GM19395 (cell line): ENCODE measurements around the gene SLC6A13.
"Not testable (repeated sequence)": the region's sequence is repeated elsewhere in the genome, so short reads cannot be mapped to it uniquely, and the experiment has no call there.

ENCODE experiments used
- ATAC-seq: cut with Tn5 transposase; IDR thresholded peaks from one replicate; pipeline ENCODE4 v1.9.1; 2021; ENCODE audit warnings: mild to moderate bottlenecking, moderate library complexity; ENCODE audit not compliant: unreplicated experiment

SLC6A13 gene

DNA sequence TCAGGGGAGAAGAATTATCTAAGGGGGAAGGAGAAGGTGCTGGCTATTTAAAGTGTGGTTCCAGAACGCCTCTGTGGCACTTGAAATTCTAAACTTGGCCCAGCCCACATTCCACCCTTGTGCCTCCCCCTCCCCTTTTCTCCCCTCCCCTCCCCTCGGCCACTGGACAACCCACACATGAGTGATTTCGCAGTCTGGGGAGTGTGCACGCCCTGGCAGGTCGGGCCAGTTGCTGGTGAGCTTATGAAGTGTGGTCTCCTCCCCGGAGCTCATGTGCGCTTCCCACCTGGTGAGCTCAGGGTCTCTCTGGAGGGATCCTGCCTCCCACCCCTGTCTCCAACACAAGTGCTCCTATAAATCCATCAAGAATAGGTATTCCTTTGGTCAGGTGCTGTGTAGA, at the start of gene SLC6A13:
Gene SLC6A13 (minus strand): TSS at position 20 of the 400 bp plus-strand sequence. CDS start 2,784 bp downstream, outside the sequence.
- ATAC-seq, result no peak

DNA sequence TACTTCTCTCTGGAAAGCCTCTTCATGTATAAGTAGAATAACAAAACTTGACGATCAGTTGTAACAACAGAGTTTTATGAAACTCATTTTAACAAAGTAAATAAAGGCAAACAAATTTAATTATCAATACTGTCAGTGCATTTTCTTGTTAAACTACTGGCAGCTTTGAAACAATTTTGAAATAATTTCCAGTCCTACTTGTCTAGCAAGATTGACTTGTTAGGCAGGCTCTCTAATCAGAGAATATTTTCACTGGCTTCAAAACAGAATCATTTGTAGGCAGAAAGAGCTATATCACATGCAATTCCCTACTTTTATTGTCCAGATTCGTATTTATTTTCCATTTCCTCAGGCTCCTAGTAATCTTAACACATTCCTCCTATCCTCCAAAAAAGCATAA, 45.9 kb upstream of the SLC6A13 start:
- no peak for ATAC-seq

DNA sequence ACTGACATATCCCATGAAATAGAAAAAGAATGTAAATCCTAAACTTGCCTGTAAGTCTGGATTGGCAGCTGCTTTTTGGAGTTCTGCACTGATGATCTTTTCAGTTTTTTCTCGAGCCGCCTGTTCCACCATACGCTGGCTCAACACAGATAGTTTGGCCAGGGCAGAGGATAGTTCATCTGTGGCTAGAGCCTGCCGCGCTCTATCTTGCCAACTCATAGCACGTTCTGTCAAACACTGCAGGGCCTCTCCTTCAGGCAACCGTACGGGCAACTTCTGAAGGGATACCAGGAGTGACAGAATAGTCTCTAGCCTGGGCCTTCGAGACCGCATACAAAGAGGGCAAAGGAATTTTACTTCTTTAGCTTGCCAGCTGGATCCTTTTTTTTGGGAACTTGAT, 44.8 kb upstream of the SLC6A13 start:
- ATAC-seq, result no peak

DNA sequence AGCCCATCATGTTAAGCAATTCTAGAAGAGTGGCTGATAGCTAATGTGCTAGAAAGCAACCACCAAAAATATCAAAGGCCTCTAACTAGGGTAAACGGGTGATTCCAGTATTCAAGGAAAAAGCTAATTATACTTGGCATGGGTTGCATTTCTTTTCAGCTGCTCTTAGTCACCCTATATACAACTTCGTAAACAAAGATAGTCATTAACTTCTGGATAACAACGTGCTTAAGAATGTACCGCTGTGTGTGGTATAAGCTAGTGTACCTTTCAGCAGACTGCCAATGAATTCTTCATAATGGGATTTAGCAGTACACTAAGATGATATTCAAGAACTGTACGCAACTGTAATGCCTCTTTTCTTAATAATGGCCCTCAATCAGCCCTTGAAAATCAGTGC, 42.2 kb upstream of the SLC6A13 start:
- ATAC-seq, result no peak

DNA sequence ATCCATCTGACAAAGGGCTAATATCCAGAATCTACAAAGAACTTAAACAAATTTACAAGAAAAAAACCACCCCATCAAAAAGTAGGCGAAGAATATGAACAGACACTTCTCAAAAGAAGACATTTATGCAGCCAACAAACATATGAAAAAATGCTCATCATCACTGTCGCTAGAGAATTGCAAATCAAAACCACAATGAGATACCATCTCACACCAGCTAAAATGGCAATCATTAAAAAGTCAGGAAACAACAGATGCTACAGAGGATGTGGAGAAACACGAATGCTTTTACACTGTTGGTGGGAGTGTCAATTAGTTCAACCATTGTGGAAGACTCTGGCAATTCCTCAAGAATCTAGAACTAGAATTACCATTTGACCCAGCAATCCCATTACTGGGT, 40.1 kb upstream of the SLC6A13 start:
- not testable (repeated sequence) for ATAC-seq

DNA sequence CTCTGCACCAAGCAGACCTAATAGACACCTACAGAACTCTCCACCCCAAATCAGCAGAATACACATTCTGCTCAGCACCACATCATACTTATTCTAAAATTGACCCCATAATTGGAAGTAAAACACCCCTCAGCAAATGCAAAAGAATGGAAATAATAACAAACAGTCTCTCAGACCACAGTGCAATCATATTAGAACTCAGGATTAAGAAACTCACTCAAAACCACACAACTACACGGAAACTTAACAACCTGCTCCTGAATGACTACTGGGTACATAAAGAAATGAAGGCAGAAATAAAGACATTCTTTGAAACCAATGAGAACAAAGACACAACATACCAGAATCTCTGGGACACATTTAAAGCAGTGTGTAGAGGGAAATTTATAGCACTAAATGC, 37.5 kb upstream of the SLC6A13 start:
- not testable (repeated sequence) for ATAC-seq

DNA sequence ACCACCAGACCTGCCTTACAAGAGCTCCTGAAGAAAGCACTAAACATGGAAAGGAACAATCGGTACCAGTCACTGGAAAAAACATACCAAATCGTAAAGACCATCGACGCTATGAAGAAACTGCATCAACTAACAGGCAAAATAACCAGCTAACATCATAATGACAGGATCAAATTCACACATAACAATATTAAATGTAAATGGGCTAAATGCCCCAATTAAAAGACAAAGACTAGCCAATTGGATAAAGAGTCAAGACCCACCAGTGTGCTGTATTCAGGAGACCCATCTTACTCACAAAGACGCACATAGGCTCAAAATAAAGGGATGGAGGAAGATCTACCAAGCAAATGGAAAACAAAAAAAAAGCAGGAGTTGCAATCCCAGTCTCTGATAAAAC, 36.9 kb upstream of the SLC6A13 start:
- not testable (repeated sequence) for ATAC-seq

DNA sequence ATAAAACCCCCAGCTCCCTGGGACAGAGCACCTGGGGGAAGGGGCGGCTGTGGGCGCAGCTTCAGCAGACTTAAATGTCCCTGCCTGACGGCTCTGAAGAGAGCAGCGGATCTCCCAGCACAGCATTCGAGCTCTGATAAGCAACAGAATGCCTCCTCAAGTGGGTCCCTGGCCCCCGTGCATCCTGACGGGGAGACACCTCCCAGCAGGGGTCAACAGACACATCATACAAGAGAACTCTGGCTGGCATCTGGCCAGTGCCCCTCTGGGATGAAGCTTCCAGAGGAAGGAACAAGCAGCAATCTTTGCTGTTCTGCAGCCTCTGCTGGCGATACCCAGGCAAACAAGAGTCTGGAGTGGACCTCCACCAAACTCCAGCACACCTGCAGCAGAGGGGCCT, 35.4 kb upstream of the SLC6A13 start:
- not testable (repeated sequence) for ATAC-seq

DNA sequence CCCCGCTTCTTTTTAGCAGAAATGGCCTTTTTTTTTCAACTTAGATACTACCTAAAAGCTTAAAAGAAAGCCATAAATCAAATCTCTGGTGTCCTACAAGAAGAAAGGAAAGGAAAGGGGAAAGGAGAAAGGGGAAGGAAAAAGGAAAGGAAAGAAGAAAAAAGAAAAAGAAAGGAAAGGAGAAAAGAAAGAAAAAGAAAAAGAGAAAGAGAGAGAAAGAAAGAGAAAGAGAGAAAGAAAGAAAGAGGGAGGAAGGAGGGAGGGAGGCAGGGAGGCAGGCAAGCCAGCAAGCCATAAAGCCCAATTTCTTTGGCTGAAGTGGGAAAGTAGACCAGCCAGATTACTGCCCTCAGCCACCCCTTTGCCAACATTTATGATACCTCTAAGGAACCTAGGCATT, 32.5 kb upstream of the SLC6A13 start:
- ATAC-seq, result no peak

DNA sequence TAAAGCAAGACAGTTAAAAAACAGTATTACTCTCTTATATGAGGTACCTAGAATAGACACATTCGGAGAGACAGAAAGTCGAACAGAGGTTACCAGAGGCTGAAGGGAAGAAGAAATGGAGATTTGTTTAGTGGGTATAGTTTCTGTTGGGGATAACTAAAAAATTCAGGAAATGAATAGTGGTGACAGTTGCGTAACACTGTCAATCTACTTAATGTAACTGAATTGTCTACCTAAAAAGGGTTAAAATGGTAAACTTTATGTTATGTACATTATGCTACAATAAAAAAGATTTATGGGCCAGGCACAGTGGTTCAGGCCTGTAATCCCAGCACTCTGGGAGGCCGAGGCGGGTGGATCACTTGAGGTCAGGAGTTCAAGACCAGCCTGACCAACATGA, 30.6 kb upstream of the SLC6A13 start:
- no peak for ATAC-seq

DNA sequence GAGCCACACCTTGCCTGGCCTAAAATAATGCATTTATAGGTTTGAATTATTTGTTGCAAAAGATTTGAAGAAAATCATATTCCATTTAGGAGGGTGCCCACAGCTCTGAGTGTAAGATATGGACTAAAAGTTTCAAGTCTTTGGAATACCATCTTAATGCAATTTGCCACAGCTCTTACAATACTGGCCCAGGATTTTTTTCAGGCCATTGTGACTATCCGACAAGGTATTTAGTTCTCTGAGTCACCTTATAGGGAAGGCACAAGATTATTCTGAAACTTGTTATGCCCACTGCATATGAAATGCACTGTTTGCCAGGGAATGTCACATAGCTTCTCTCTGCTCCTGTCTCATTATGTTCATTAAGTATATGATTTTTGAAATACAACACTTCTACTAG, 29.6 kb upstream of the SLC6A13 start:
- no peak for ATAC-seq

DNA sequence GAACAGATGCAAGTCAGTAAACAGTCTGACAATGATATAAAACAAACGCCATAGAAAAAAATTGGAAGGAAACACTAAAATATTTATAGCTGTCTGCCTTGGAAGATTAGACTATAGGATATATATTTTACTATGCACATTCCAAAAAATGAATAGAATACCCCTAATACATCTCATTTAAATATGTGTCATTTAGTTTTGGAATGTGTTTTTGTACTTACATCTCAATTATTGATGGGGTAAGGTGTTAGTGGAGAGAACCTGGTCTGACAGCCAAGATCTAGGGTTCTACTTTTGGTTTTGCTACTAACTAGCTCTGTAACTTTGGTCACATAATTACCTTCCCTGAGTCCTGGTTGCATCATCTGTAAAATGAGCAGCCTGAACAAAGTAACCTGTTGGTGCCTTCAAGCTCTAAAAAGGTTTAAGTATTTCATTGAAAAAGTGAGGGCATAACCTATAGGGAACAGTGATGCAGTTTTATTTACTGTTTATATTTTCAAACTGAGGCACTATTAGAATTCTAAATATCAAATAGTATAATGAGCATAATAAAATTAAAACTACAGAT, 28.6 kb upstream of the SLC6A13 start:
- no peak for ATAC-seq

DNA sequence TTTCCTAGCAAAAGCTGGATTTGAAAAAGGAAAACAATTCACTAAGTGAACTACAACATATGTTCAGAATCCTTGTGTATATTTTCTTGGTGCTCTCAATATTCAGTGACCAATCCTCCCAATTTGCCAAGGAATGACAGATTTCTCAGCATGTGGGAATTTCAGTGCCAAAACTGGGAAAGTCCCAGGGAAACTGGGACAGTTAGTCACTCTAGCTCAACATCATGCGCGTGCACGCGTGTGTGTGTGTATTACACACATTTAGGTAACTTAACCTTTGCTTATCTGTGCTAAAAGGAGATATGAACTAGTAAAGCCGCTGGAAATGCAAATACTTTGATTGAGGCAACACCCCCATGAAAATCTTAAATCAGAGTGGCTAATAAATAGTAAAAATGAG, 26.1 kb upstream of the SLC6A13 start:
- ATAC-seq, result no peak

DNA sequence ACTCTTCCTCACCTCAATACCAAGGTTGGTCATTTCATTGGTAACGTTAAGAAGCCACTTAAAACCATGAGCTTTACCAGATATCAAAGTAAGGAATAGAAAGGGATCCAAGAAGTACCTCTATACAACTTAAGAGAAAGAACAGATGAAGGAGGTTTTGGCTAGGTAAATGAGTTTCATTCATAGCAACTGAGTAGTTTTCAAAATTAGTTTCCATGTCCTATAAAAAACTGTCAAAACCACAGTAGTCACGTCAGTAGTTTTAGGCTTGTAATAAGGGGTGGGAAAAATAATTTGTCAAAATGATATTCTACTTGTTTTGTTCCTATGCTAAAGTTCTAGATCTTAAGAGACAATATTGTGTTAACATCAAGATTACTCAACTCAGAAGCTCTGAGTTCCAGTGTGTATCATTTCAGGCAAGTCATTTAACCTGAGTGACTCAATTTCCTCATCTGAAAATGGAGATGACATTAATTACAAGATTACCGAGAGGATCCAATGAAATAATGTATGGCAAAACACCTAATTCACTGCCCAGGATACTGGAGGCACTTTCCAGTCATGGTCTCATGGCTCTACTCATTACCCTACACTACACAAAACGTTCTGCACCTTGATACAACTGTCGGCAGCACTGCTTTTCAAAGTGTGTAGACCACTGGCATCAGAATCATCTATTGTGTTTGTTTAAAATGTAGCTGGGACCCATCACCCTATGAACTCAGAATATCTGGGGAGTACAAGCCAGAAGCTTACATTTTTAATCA, 24.1 kb upstream of the SLC6A13 start:
- no peak for ATAC-seq

DNA sequence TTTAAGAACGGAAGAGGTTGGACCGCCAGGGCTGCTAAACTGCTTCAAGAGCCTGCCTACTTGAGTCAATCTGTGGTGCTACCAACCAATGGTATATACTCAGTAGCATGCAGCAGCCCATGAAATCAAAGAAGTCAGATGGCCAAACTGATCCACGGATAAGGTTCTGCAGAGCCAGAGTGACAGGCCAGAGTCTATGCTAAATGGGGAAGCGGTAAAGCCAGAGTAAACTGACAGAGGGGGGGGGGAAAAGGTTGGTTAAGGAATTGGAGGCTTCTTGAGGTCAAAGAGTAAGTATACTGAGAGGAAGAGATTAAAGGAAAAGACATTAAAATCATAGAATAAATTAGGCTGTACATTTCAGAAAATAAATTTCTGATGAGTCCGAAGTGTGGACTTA, 15.4 kb upstream of the SLC6A13 start:
- ATAC-seq, result no peak

DNA sequence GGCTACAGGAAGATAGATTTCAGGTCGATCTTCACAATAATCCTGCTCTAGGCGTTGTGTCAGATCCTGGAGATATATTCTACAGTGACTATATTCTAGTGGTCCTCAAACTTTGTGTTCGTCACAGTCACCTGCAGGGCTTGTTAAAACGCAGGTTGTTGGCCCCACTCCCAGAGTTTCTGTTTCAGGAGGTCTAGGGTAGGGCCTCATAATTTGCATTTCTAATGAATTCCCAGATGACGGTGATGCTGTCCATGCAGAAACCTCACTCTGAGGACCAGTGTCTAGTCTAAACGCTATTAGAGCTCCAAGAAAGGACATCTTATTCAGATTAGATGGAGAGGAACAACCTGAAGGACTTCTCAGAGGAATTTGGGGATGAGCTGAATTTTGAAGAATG, 13.2 kb upstream of the SLC6A13 start:
- ATAC-seq, result no peak

DNA sequence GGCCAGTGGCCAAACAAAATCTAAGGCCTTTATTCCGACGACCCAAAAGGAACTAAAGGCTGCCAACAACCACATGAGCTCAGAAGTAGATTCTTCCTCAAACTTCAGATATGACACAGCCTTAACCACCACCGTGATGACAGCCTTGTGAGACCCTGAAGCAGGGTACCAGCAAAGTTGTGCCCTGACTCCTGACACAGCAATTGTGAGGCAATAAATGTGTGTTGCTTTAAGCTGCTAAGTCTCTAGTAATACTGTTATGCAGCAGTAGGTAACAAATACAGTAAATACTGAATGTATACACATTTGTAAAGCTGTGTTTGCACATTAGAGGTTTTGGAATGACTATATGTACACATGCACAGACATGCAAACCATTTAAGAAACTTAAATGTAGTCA, 10.7 kb upstream of the SLC6A13 start:
- no peak for ATAC-seq

DNA sequence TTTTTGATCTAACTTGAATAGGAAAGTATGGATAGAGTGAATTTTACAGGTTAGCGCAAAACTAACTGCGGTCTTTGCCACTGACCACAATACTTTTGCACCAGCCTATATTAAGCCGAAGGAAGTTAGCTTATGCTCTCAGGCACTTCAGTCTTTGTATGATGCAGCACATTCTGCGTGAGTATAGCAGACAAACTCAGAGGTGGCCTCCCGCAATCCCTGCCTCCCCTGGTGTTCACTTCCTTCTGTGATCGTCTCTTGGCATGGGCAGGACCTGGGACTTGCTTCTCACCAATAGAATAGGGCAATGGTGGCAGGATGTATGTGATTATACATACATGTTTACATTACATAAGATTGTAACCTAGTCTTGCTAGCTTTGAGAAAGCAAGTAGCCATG, 10.3 kb upstream of the SLC6A13 start:
- ATAC-seq, result no peak

DNA sequence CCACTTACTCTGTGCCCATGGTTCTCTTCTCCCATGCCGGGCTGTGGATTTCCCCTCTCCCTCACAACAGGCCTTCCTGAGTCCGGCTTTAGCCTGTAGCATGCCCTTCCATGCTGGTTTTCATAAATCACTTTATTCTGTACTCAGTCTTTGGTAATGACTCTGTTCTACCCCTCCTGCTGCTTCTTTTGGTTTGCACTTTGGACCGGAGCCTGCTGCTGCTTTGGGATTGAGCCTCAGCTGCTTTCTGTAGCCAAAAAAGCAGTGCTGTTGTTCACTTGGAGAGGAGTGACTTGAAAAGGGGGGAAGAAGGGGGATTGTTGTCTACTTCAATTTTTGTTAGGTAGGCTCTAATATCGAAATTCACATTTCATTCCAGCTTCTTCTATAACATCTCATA, 8.5 kb upstream of the SLC6A13 start:
- no peak for ATAC-seq

DNA sequence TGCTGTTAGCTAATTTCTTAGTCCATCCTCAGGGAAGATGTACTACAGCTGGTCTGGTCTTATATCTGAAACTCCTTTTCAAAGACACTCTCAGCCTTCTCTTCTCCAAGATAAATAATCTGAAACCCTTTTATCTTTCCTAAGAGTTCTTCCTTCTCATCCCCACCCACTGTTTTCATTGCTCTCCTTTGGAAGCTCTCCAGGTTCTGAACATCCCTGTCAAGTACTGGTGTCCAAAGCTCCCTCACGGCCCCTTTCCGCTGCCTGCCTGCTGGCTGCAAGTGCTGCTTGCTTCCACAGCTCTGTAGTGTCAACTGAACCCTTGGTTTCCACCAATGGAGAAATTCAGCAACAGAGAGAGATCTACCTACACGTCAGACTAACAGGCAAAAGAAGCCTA, 6.6 kb upstream of the SLC6A13 start:
- ATAC-seq, result no peak

DNA sequence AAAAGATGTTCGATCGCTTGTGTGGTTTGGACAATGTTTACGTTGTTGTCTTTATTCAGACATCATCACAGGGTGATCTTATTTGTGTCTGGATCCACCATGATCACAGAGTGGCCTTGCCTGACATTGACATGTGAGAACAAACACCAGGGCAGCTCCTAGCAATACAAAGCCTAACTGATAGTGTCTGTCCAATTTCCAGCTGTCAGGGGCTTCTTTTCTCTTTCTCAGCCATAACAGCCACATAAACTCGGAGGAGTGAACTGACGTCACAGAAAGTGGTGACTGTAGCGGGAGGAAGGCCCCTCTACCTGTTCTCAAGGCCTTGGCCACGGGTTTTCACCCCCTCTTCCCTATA, 5.8 kb upstream of the SLC6A13 start:
- no peak for ATAC-seq

DNA sequence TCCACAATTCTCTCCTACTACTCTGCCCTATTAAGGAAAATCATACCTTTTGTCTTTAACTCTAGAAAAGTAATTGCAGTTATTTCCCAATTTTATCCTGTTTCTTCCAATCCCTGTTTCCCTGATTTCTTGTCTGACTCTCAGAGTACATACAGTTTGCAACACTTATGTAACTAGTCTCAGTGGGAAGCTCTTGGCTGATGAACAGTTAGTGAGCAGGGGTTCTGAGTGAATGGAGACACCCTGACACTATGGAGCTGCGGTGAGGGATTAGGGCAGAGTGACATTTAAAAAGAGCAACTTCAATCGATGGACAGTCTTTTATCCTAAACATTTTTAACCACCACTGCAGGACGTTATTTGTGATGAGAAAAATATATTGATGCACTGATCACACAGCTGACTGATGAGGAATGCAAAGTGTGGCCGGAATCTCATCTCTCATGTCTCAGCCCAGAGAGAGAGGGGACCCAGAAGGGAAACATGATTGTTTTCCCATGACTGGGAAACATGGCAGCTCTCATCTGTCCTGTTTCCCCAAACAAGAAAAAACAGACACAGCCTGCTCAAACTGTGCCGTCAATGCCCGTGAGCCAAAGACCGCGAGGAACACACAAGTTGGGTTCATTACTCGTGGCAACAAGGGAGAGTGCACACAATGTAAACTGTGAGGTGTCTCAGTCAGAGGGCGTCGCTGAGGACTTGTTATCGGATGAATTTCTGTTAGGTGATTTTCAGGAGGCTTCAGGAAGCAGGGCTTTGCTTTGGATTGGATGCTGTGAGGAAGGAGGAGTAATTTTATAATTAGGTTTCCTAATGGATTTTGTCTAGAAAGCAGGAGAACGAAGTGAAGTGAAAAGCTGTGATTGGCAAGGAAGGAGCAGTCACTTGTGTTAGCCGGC, 5.2 kb upstream of the SLC6A13 start:
- ATAC-seq, result no peak
